HG03039 (cell line): Measurements from ENCODE around the gene EMCN.
"Not testable (repeated sequence)": the region's sequence is repeated elsewhere in the genome, so short reads cannot be mapped to it uniquely, and the experiment has no call there.

Experiments used
- ATAC-seq: cut with Tn5 transposase; IDR thresholded peaks from one replicate; pipeline ENCODE4 v1.9.1; 2021; ENCODE audit warnings: mild to moderate bottlenecking, moderate library complexity; ENCODE audit not compliant: unreplicated experiment

Gene EMCN, protein sequence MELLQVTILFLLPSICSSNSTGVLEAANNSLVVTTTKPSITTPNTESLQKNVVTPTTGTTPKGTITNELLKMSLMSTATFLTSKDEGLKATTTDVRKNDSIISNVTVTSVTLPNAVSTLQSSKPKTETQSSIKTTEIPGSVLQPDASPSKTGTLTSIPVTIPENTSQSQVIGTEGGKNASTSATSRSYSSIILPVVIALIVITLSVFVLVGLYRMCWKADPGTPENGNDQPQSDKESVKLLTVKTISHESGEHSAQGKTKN

DNA sequence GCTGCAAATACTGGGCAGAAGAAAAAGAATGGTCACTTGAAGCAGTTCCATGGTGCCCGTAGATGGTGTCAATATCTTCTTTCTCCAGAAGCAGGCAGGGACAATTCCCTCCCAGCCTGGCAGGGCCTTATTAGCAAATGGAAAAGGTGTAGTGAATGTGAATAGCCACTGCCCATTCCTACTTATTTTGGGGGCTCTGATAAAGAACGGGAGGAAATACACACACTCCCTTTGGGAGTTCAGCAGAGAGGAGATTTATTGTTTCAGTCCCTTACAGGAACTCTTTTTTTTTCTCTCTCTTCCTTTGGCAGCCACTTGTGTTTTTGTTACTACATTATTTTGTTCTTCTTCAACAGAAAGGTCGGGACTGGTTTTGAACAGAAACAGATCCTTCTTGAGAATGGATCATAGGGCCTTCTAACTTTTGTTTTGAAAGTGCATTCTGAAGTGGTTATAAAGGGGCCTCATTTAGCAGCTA, at the start of gene EMCN:
Gene EMCN (minus strand): TSS at position 159 of the 478 bp plus-strand sequence. CDS start 108 bp downstream, at position 51.
- ATAC-seq, result no peak

DNA sequence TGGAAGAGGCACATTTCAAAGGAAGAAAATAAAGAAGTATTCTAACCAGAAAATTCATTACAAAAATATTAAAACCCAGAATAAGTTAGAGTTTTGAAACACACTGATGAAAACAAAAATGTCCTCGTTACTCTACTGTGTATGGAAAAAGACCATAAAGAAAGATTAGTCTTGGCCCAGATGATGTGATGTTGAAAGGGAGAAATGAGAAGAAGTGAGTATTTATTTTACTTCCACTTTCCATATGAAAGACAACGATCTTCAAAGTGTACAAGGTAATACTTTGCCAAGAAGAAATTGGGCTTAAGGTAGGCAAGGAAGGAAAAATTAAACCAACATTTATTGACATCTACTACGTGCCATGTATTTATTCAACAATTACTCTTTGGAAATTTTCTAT, 48.6 kb upstream of the EMCN start:
- no peak for ATAC-seq

DNA sequence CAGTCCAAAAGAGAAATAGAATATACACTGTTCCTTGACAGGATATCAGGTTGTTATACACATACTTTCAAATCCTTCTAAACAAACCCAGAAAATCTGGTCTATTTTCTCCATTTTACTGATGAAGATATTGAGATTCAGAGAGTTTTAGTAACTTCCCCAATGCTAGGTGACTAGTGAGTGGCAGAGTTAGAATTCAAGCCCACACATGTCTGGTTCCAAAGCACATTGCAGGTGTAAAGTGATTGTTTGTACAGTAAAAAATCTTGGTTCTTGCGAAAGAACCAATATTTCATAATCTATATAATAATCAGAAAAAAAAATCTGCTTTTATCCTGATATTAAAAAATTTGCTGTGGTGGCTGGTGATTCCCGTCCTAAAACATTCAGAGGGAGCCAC, 39.5 kb upstream of the EMCN start:
- no peak for ATAC-seq

DNA sequence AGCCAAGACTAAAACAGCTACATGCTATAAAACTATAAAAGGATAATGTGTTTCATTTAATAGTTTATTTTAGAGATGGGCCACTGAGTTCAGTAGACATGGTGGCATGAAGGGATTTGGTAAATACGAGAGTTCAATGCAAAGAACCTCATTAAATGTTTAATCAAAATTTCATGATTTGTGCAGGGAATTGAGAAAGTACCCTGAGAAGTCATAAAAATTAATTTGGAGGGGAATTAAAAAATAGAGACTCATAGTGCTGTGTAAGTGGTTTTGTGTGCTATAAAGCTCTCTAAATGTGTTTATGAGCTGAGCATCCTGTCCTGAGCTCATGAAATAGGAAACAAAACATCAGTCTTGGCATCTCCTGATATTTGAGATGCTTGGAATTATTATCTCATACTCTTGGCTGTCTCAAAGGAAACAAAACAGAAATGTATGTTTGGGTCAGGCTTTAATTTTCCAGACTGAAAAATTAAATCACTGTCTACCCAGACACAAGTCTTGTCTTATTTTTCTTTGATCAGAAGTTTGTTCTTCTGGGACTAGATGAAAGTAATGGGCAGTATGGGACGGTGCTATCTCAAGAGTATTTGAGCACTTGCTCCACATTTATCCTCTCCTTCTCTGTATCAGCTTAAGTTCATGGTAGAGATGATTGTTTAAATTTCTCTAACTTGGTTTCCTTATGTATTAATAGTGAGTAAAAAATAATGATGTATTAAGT, 38.0 kb upstream of the EMCN start:
- ATAC-seq, result no peak

DNA sequence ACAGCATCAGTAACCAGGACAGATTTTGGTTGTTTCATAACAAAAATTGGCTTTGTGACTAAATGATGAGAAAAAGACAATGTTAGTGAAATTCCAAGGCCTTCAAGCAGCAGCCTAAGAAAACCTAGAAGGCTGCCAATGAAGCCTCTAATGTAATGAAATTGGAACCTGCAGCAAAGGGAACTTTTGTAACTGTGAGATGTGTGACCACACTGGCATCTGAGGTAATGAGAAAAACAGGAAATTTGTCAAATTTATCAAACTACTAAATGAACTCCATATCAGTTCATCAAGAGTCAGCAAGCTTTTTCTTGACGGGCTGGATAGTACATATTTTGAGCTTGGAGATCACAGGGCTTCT, 30.4 kb upstream of the EMCN start:
- ATAC-seq, result no peak

DNA sequence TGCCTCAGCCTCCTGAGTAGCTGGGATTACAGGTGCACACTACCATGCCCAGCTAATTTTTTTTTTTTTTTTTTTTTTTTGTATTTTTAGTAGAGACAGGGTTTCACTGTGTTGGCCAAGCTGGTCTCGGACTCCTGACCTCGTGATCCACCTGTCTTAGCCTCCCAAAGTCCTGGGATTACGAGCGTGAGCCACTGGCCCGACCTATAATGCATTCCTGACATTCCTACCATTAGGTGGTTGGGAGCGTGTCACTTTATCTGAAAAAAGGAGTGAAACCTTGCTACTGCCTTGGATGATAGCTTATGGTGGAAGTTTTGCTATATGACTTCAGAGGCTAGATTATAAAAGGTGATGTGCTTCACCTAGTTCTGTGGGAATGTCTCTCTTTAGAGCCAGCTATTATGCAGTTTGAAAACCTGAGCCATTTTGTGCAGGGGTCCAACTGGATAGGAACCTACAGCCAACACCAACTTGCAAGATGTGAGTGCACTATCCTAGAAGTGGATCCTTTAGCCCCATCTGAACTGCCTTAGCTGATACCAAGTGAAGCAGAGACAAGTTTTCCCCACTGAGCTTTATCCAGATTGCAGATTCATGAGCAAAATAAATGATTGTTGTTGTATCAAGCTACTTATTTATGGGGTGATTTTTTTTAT, 29.8 kb upstream of the EMCN start:
- ATAC-seq, result no peak

DNA sequence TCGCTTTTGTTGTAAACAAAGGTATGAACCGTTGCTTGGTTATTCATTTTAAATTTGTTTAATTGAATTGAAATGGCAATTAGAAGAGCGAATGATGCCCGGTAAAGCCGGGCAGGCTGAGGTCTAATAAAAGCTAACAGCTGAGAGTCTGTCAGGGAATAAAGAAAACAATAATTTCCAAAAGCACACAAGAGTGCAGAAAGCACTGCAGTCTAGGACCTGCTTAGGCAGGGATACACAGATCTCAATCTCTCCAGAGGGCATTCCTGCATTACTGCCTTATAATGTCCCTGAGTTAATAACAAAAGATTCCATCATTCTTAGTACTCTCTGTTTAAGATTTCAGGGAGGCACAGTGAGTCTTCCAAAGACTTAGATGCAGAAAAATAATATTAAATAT, 27.6 kb upstream of the EMCN start:
- ATAC-seq, result no peak

DNA sequence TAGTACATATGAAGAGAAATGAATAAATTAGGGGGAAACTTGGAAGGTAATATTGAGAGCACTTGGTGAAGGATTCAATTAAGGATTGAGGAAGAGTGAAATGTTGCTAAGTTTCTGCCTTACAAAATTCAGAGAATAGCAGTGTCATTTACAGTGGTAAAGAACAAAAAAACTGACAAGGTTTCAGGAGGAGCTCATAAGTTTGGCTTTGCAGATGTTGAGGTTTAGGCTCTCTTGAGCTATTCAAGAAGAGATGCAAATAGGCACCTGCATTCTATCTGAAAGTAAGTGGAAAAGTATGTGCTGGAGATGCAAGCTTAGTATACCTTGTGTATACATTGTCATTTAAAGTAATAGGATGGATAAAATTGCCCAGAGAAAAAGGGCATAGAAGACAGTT, 22.3 kb upstream of the EMCN start:
- no peak for ATAC-seq

DNA sequence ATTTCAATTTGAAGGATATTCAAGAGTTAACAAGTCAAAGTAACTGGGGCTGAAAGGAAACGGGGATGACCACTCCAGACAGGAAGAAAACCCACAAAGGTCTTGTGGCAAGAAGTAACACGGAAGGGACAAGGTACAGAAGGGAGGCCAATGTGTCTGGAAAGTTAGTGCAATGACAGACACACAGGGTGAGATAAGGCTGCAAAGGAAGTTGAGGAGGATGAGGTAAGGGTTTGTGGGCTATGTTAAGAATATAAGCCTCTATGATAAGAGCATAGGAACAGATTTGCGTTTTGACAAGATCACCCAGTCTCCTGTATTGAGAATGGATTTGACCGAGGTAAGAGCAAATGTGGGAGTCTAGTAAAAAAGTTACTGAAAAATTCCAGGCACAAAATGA, 21.9 kb upstream of the EMCN start:
- ATAC-seq, result no peak

DNA sequence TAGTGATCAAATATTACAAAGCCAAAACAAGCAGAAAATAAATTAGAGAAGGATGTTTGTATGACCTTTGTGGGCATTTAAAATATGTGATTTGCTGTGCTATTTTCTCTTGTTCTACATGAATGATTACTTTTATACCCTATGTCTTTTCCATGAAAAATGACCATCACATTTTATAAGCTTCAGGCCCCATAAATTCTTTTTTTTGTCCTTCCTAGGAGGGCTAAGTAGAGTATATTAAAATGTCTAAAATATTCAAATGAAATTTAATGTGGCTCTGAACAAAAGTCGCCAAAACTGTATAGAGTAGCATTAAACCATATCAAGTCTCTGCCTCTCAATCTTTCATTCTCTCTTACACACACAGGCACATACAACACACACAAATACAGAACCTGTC, 15.9 kb upstream of the EMCN start:
- ATAC-seq, result no peak

DNA sequence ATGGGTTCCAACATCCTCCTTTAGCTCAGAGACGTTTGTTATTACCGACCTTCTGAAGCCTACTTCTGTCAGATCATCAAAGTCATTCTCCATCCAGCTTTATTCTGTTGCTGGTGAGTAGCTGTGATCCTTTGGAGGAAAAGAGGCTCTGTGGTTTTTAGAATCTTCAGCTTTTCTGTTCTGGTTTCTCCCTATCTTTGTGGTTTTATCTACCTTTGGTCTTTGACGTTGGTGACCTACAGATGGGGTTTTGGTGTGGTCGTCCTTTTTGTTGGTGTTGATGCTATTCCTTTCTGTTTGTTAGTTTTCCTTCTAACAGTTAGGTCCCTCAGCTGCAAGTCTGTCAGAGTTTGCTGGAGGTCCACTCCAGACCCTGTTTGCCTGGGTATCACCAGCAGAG, 12.3 kb upstream of the EMCN start:
- not testable (repeated sequence) for ATAC-seq

DNA sequence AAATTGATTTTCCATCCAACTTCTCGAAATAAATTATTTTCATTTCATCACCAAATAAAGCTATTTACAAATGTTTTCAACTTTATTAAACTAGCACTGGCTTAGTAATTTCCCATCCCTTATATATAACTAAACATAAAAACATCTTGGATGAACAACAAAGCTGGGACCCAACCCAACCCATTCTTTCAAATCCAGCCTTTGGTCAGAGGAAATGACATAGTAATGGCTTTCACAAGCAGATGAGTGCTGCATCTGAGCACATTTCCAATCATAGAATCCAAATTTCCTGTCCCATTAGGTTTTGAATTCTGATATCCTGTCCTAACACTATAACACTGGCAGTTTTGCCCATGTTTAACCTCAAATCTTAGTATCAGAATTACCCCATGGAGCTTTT, 7.9 kb upstream of the EMCN start:
- ATAC-seq, result no peak

DNA sequence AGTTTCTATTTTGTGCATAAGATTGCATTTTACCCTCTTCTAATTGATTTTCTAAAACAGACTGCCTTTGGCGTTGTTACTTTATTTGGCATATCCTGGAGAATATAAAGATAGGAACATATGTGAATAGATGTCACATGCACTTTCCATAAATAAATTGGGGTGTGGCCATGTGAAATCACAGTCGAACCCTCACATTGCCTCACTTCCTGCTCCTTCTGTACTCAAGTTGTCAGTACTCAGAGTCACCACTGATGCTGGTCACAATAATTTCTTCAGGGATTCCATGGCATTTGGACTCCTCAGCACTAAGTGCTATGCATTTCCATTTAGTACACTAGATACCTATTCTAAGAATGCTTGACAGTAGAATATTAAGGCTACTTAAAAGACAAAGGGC, 1.4 kb upstream of the EMCN start:
- no peak for ATAC-seq

DNA sequence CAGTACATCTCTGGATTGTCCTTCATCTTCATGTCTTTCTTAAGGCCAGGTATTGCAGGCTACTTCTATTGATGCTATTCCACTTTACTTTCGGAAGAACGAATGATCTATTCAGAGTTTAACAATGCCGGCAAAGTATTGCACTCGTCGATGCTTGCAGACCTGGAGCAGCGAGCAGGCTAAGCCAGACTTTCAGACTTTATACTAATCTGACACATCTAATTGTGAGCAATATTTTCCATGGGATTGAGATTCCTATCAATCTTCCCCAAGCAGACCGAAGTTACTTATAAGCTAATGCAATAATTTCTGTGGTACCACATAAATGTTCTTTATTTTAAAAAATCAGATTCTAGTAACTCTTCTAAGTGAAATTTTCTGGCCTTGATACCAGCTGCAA, 1.6 kb downstream of the EMCN start:
- no peak for ATAC-seq

DNA sequence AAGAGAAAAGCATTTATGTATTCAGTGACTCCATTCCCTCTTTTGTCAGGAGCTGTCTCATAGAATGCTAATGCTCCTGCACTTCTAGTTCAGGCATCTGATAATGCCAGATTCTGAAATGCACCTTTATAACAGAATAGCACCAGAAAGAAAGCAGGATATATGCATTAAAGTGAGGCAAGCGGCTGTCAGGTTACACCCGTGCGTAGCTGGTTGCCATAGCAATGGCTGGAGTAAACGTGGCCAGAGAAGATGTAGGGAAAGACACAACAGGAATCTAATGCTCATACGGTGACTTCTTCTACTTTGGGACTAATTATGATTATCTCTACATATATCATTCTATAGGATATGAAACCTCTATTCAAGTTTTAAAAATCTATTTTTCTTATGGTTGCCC, 5.9 kb downstream of the EMCN start:
- ATAC-seq, result no peak

DNA sequence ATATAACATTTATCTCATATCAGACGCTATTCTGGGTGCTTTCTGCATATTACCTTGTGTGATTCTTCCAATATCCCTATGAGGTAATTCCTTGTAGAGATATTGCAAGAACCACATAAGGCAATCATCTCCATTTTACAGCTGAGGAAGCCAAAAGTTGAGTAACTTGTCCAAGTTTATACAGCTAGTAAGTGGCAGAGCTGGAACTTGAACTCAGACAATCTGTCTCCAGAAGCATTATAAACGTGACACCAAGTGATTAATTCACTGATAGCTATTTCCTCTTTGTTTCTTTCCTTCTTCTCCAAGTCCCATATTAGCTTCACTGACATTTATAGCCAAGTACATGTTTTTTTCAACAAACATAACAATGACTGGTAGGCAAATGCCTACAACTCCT, 7.3 kb downstream of the EMCN start:
- ATAC-seq, result no peak

DNA sequence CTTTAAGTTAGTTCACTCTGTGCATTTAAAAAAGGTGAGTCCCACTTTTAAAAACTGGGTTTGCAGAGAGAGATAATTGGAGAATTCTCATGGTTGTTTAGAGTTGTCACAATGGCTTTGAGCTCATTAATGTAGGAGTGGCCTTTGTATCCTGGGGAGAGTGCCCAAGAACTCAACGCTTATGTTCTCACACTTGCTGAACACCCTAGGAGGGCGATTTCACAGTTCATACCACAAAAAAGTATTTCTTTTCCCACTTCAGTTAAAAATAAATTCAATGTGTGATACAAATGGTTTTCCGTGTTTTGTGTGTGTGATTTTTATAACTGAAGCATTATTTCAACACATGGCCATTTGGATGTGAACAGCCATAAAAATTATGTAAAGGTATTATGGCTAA, 8.4 kb downstream of the EMCN start:
- ATAC-seq, result no peak

DNA sequence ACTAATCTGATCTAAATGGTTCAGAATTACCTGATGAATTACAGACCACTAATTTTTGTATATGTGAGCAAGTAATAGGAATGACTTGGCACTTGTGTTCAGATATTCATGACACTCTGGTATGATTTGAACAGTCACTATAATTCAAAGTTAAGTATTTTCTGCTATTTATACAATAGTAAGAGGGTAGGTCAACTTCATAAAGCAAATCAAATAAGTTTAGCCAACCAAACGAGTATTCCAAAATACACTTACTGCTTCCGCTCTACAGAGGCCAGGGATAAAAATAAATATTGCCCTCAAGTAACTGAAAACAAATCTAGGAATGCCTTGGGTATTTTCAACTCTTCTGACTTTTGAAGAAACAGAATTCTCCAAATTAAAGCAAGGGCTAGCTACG, 9.1 kb downstream of the EMCN start:
- ATAC-seq, result no peak

DNA sequence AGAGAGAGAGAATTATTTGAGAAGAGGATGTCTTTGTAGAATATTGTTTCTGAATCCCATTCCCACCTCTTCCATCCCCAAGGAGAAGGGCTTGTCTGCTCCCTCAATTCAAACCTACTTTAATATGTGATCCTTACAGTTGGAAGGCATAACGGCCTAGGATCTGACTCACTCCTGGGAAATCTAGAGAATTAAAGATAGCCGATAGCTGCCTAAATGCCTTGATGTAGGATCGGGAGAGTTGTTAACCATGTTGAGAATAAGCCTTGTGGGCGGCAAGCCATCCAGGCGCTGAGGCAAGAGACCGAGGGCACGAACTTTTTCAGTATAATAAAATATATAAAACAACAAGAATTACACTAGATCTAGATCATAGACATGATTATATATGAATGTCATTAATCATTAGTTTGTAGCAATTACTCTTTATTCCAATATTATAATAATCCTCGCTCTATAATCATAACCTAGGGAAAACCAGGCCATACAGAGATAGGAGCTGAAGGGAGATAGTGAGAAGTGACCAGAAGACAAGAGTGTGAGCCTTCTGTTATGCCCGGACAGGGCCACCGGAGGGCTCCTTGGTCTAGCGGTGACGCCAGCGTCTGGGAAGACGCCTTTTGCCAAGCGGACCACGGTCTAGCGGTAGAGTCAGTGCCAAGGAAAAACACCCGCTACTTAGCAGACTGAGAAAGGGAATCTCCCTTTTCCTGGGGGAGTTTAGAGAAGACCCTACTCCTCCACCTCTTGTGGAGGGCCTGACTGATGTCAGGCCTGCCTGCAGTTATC, 13.5 kb downstream of the EMCN start:
- ATAC-seq, result no peak

DNA sequence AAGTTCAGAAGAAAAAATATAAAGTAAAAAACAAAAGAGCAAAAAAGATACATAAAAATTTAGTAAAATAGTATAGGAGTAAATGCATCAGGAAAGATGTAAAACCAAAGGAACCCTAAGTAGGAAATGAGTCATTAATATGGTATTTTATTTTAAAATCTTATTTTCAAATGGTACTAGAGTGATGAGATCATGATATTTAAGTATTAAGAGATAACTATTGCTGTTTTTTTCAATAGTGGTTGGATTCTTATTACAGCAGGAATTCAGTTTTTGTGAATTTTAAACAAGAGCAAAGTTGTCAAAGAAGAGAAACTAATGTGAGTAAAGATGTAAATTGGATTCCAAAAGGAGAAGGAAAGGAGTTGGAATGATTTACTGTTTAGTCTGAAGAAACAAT, 20.0 kb downstream of the EMCN start:
- ATAC-seq, result no peak

DNA sequence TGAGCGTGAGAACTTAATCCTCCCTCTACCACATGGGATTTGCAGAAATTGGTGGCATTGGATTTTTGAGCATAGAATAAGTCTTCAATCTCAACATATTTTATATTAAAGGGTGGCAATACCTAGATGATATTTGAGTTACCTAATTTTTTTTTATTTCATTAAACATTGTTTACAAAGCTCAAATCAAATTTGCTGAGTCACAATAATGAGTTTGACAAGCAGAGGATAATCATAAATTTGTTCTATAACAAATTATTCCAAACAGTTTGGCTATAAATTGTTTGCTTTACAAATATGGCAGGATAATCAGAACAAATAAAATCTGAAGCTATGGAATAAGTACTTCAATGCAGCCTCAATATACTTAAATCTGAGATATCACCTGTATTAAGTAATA, 22.7 kb downstream of the EMCN start:
- no peak for ATAC-seq
